Muscle of back (tissue), 11 donors: ENCODE measurements around the gene METTL9. TPM values are rescaled to one million over a fixed set of nuclear protein-coding genes. Genes with fewer than 3 reads are reported as not detected.
"Not testable (repeated sequence)": the region's sequence is repeated elsewhere in the genome, so short reads cannot be mapped to it uniquely, and the experiment has no call there.

Experiments used
- DNase-seq, 3 donors: peaks; one replicate each; pipeline versions ENCODE4 v3.0.0 to v3.0.0-alpha.2; 2013
- polyA plus RNA-seq, 10 donors: library from polyadenylated mRNA; unstranded; fragments of 120-200 nt; gene quantifications; one replicate each; pipeline ENCODE4 v1.2.1, GENCODE V29; 2013; ENCODE audit not compliant: insufficient read length in 10 of 10

METTL9 gene
- polyA plus RNA-seq, 10 donors = 92.5 to 119 (median 102) TPM

DNA sequence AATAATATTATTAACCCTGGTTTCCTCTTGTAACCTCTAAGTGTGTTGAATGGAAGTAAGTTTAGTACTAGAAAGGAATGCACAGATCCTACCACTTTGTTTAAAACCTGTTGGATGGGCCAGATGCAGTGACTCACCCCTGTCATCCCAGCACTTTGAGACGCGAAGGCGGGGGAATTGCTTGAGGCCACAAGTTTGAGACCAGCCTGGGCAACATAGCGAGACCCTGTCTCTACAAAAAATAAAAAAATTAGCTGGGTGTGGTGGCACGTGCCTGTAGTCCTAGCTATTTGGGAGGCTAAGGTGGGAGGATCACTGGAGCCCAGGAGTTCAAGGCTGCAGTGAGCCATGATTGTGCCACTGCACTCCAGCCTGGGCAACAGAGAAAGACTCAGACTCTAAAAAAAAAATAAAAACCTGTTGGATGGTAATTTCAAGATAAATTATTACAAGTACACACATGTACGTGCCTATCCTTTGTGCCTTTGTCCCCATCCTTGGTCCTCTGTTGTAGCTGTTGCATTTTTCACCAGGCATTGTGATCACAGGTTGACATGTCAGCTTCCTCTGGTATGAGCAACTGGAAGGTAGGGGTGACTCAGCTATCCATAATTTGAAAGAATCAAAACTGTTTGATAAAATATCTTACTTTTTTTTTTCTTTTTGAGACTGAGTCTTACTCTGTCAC is 30.7 kb upstream of the METTL9 start:
- DNase-seq = no peak

DNA sequence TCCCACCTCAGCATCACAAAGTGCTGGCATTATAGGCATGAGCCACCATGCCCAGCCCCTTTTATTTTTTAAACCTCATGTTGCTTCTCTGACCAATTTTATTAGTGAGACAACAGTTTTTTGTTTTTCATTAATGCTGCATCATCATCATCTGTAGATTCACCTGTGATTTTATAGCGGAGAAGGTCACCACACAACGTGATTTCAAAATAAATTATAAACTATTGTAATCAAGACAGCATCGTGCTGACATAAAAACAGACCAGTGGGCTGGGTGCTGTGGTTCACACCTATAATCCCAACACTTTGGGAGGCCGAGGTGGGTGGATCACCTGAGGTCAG is 28.7 kb upstream of the METTL9 start:
- DNase-seq = no peak

DNA sequence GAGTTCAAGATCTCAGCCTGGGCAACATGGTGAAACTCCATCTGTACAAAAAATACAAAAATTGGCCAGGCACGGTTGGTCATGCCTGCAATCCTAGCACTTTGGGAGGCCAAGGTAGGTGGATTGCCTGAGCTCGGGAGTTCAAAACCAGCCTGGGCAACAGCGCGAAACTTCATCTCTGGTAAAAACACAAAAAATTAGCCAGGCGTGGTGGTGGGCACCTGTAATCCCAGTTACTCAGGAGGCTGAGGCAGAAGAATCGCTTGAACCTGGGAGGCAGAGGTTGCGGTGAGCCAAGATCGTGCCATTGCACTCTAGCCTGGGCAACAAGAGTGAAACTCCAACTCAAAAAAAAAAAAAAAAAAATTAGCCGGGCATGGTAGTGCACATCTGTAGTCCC is 25.9 kb upstream of the METTL9 start:
- DNase-seq = not testable (repeated sequence)

DNA sequence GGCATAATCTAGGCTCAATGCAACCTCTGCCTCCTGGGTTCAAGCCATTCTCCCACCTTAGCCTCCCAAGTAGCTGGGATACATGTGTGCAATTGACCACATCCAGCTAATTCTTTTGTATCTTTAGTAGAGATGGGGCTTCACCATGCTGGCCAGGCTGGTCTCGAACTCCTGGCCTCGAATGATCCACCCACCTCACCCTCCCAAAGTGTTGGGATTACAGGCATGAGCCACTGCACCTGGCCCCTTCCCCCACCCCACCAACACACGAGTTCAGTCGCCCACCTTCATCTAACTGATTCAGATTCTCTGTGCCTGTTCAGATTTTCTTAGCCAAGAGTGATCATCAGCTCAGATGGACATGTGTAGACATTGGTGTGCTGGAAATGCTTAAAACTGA is 25.0 kb upstream of the METTL9 start:
- DNase-seq = no peak

DNA sequence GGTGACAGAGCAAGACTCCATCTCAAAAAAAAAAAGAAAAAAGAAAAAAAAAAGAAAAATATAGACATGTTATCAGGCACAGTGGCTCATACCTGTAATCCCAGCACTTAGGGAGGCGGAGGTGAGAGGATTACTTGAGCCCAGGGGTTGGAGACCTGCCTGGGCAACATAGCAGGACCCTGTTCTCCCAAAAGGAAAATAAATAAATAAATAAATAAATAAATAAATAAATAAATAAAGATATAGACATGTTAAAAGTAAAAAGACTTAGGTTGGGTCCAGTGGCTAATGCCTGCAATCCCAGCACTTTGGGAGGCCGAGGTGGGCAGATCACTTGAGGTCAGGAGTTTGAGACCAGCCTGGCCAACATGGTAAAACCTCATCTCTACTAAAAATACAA is 23.1 kb upstream of the METTL9 start:
- not testable (repeated sequence) for DNase-seq

DNA sequence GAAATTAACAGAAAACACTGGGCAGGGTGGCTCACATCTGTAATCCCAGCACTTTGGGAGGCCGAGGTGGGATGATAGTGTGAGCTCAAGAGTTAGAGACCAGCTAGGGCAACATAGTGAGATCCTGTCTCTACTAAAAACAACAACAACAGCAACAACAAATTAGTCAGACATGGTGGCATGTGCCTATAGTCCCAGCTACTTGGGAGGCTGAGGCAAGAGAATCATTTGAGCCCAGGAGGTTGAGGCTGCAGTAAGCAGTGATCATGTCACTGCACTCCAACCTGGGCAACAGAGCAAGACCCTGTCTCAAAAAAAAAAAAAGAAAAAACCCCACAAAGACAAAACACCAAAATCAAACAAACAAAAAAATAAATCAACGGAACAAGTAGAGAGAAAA is 21.9 kb upstream of the METTL9 start:
- DNase-seq = not testable (repeated sequence)

DNA sequence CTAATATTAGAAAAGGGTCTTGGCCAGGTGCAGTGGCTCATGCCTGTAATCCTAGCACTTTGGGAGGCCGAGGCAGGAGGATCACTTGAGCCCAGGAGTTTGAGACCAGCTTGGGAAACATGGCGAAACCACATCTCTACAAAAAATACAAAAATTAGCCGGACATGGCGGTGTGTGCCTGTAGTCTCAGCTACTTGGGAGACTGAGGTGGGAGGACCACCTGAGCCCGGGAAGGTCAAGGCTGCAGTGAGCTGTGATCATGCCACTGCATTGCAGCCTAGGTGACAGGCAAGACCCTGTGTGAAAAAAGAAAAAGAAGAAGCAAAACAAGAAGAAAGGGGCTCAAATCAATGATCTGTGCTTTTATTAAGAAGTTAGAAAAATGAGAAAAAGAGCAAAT is 21.1 kb upstream of the METTL9 start:
- not testable (repeated sequence) for DNase-seq

DNA sequence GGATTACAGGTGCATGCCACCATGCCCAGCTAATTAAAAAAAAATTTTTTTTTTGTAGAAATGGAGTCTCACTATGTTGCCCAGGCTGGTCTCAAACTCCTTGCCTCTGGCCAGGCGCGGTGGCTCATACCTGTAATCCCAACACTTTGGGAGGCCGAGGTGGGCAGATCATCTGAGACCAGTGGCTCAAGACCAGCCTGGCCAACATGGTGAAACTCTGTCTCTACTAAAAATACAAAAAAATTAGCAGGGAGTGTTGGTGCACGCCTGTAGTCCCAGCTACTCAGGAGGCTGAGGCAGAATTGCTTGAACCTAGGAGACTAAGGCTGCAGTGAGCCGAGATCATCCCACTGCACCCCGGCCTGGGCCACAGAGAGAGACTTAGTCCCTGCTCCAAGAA is 19.2 kb upstream of the METTL9 start:
- DNase-seq = not testable (repeated sequence)

DNA sequence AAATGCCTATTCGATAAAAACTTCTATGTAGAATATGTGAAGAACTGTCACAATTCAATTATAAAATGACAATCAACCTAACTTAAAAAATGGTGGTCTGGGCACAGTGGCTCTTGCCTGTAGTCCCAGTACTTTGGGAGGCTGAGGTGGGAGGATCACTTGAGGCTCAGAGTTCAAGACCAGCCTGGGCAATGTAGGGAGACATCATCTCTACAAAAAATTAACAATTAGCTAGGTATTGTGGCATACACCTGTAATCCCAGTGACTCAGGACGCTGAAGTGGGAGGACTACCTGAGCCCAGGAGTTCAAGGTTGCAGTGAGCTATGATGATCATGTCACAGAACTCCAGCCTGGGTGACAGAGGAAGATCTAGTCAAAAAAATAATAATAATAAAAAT is 18.6 kb upstream of the METTL9 start:
- DNase-seq = no peak

DNA sequence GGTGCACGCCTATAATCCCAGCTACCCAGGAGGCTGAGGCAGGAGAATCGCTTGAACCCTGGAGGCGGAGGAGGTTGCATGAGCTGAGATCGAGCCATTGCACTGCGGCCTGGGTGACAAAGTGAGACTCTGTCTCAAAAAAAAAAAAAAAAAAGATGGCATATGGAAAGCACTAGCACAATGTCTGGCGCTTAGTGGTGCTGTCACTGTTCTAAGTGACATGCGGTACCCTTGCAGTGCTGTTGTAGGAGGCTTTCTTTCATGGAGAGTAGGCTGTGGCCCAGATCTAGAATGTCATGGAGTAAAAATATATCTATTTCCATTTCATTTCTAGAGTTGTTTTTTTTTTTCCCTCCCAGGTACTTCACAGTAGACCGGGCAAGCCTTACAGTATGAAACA is 14.6 kb upstream of the METTL9 start:
- no peak for DNase-seq

DNA sequence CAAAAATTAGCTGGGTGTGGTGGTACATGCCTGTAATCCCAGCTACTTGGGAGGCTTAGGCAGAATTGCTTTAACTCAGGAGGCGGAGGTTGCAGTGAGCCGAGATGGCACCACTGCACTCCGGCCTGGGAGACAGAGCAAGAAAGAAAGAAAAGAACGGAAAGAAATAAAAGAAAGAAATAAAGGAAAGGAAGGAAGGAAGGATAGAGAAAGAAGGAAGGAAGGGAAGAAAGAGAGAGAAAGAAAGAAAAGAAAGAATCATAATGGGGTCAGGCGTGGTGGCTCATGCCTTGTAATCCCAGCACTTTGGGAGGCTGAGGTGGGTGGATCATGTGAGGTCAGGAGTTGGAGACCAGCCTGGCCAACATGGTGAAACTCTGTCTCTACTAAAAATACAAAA is 10.8 kb upstream of the METTL9 start:
- not testable (repeated sequence) for DNase-seq

DNA sequence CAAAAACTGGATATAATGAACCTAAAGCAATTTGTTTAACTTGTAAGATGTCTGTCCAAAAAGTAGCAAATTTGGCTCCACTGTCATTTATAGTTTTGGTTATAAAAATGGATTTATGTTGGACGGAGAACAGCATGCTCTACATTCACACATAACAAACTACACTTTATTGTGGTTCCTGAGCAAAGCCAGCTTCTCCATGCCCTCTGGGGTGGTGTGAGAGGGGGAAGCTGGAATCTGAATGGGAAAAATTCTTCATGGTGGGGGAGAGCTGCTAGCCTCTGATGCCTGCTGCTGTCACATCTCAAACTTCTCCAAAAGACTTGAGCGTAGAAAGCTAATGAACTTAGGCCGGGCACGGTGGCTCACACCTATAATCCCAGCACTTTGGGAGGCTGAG is 9.8 kb upstream of the METTL9 start:
- DNase-seq = no peak

DNA sequence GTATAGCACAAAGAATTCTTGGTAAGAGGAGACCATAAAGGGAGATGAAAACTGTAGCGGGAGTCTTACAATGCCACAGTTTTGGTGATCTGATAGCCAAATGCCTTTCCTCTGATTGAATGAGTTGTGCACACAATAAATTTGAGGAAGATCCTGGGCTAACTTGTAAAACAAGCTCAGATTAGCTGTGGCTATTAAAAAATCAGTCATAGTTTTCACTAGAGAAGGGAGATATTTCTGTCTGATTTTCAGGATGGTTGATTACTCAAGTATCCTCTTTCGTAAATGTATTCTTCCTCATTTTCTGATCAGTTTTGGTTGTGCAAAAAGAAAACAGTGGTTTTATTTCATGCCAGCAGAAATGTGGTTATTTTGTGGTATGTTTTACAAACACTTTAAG is 9.1 kb upstream of the METTL9 start:
- no peak for DNase-seq

DNA sequence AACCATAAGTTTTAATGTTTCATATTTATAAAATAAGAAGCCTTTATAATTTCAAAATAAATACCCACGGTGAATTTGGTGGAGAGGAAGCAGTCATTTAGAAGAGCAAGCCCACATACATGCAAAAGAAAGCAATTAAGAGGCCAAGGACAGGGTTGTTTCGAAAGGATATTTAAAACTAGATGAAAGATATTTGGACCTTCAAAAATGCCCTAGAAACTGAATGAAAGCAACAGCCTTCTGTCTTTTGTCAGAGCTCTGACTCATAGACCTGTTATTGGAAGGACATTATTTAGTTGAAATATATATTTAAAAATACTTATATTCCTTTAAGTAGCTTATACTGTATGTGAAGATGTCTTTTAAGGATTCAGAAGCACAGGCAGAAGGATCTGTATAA is 8.6 kb upstream of the METTL9 start:
- no peak for DNase-seq

DNA sequence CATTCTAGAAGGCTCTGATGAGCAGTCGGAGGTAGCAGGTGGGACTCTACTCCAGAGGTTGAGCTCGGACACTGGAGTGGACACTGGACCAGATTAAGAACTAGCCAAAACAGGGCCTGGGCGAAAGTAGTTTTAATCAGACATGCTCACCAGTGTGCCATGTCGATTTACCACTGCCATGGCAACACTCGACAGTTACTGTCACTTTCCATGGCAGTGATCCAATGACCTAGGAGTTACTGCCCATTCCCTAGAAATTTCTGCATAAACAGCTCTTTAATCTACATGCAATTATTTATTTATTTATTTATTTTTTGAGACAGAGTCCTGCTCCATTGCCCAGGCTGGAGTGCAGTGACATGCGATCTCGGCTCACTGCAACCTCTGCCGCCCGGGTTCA is 7.2 kb upstream of the METTL9 start:
- no peak for DNase-seq

DNA sequence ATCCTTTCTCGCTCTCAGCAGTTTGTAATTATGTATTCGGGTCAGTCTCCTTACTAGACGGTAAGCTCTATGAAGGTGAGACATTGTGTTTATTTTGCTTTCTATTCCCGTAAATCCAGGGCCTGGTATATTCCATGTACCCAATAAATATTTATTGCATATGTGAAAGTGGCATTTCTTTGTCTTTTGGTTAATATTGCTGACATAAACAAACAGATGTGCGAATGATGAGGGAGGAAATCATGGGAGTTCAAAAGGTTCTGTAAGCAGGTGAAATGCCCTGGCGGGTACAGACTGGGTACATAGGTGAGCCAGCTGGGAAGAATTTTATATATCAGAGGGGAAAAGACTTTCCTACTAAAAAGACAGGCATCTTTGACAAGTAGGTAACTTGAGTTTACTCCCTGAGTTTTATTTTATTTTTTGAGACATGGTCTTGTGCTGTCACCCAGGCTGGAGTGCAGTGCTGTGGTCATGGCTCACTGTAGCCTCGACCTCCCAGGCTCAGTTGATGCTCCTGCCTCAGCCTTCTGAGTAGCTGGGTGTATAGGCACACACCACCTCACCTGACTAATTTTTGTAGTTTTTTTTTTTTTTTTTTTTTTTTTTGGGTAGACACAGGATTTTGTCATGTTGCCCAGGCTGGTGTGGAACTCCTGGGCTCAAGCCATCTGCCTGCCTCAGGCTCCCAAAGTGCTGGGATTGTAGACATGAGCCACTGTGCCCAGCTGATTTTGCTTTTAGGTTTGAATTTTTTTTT is 5.7 kb upstream of the METTL9 start:
- no peak for DNase-seq

DNA sequence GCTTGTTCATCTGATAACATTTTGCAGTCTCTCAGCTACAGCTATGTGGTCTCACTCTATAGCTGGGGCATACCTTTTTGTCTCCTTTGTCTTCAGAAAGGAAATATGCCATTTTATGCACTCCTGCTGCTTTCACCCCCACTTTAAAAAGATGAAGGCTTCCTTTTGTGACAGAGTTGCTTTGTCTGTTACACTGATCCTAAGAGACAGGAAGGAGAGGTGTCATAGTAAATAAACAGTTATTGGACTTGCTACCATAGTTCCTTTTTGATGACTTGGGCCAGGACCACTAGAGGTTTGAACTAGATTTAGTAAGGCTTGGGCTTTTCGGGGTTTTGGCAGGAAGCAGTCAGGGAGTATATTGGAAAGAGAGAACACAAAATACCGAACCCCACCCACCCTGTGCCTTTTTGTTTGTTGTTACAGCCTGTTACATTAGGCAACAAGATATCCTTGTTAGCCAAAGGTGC is 1.8 kb upstream of the METTL9 start:
- no peak for DNase-seq

DNA sequence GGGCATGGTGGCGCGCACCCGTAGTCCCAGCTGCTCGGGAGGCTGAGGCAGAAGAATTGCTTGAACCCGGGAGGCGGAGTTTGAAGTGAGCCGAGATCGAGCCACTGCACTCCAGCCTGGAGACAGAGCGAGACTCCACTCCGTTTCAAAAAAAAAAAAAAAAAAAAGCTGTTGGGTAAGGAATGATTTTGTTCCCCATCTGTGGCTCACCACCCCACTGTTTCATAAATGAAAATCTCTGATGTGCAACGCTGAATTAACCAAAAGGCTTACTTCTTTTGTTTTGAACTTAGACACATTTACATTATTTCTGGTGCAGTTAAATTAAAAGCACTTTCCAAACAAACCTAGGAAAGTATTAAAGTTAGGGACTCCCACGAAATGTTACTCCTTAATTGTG is 1.2 kb upstream of the METTL9 start:
- DNase-seq = no peak

DNA sequence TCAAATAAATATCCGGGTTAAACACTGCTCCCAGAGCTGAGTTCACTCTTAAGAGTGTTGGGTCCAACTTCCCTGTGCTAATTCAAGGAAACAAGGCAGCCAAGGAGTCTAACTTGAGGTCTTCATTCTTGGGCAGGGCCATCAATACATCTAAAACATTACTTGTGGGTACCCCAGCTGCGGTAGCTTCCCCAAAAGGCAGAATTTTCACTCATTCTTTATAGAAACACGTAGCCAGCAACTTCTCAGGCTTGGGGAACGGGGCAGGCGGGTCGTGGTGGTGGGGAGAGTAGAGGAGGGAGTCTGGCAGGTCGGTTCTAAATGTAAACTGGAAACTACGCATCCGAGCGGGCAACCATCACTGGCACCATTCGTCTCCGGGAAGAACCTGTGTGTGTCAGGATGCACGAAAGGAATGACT is 666 bp upstream of the METTL9 start:
- DNase-seq = no peak

DNA sequence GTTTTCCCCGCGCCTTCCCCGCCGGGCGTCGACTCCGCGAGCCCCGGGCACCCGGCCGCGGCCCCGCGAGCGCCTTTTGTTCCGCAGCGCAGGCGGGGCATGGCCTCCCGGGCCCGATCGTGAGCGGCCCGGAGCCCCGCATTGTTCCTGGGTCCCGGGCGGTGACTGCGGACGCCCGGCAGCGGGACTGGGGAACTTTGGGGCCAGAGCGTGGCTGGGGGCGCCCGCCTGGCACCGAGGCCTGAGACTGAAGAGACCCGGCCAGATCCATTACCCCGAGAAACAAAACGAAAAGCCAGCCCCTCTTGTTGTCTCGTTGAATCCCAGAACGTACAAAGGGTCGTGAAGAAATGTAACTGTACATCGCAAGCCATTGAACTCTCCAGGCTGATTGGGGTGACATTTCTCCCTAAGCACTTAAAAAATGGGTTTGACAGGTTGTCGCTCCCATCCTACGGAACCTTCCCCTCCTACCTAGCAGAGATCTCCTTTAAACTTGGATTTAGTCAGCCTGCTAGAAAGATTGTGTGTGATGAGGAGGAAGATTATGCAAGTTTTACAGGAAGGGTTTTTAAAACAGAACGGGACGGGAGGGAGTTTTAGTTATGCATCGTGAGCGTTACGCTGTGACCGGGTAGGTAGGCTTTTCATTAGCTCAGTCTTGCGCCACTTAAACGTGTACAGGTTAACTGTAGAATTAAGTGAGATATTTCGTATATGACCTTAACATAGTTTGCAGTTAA is 825 bp downstream of the METTL9 start:
- DNase-seq = peak in 2 of 3 donors; percentile 31 to 73

DNA sequence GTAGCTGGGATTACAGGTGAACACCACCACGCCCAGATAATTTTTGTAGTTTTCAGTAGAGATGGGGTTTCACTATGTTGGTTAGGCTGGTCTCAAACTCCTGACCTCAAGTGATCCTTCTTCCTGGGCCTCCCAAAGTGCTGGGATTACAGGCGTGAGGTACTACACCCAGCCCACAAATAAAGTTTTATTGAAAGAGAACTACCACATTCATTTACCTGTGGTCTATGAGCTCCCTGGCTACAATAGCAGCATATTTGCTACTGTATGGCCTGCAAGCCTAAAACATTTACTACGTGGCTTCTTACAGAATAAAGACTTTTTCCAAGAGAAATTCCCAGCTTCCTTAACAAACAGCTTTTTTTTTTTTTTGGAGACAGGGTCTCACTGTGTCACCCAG is 3.4 kb downstream of the METTL9 start:
- DNase-seq = no peak

DNA sequence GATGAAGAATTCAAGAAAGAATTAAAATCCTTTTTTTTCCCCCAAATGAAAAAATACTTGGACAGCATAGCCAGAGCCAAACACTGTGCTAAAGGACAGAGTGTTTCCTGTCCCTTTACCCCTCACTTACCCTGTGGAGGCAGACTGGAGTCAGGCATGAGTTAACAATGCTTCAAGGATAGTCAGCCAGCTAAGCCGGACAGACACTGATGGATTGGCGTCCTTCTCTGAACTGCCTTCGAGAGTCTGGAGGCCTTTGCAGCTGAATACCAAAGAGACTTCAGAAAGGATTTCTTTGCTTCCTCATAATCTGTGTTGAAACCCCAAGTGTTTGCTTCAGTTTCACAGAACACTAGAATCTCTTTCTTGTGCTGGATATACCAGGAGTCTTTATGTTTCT is 4.6 kb downstream of the METTL9 start:
- DNase-seq = no peak

DNA sequence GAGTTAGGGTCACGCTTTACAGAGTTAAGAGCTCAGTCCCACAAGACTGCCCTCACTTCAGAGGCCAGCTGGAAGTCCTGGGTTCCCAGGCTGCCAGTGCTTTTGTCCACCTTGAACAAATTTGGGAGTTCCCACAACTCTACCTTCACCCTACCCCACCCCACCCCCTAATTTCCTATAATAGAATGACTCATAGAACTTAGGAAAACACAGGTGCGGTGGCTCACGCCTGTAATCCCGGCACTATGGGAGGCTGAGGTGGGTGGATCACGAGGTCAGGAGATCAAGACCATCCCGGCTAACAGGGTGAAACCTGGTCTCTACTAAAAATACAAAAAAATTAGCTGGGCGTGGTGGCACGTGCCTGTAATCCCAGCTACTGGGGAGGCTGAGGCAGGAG is 6.5 kb downstream of the METTL9 start:
- DNase-seq = not testable (repeated sequence)
